ENCODE results near the gene TMCO4. TPM values are rescaled to one million over a fixed set of nuclear protein-coding genes. Genes with fewer than 3 reads are reported as not detected.
A peak's percentile ranks its signal among the peaks of the same experiment; 100 is the strongest.
"Not testable (repeated sequence)": the region's sequence is repeated elsewhere in the genome, so short reads cannot be mapped to it uniquely, and the experiment has no call there.

The TMCO4 gene
- total RNA-seq (10 to 100 TPM; 28.6 to 32.7 TPM), polyA plus RNA-seq (10 to 100 TPM; 14.9 to 16.8 TPM)

GRCh38 chr1:19799230-19800075 lies at the start of gene TMCO4:
TMCO4 (minus strand) TSS chr1:19799916; CDS start chr1:19780758, 19,158 bp downstream.
- peak; percentile 43 to 57 (median 52) for DNase-seq
- intact Hi-C loops (cut with micrococcal nuclease): no loop called here
- peak within 1 kb of the TSS; percentile 48 to 49 for H3K4me3 ChIP-seq (ENCODE audit: low read length in 2 of 2)
- H3K9me3 Mint-ChIP-seq: peaks cover 0 to 2% (median 0%) of the 10 kb centered on the region in 8 donors
- H3K27ac ChIP-seq (ENCODE audit: low read depth, low read length): peak within 1 kb of the TSS; percentile 73
- ChIA-PET CTCF (ENCODE audit: partially characterized antibody) (no interaction called here), POLR2A (ENCODE audit: partially characterized antibody) (interaction anchor here (0.6 to 0.9 kb wide), 2 partner anchors 9 to 83 kb away, joined by 3 read pairs; partner anchors contain the start of gene OTUD3)
- no peaks in the 10 kb centered on the region for H3K27me3 ChIP-seq (ENCODE audit: insufficient read depth, low read length)
- H3K4me1 ChIP-seq (ENCODE audit: insufficient read depth, low read length): peaks cover 28% of the 10 kb centered on the region
- H3K36me3 ChIP-seq (ENCODE audit: insufficient read depth, low read length): no peaks in the 10 kb centered on the region
- peak within 1 kb of the TSS; percentile 91 to 98 (median 95) for H3K4me3 Mint-ChIP-seq
- H3K36me3 Mint-ChIP-seq: peaks cover 9 to 15% of the 10 kb centered on the region in 2 donors
- peak within 1 kb of the TSS; percentile 85 to 99 (median 98) for H3K27ac Mint-ChIP-seq
- no peaks in the 10 kb centered on the region for H3K27me3 Mint-ChIP-seq
- H3K4me1 Mint-ChIP-seq: peaks cover 16 to 44% (median 29%) of the 10 kb centered on the region in 4 donors
- no peaks in the 10 kb centered on the region for H3K9me3 ChIP-seq (ENCODE audit: control insufficient read depth in 1 of 2, low read length in 2 of 2)

DNA sequence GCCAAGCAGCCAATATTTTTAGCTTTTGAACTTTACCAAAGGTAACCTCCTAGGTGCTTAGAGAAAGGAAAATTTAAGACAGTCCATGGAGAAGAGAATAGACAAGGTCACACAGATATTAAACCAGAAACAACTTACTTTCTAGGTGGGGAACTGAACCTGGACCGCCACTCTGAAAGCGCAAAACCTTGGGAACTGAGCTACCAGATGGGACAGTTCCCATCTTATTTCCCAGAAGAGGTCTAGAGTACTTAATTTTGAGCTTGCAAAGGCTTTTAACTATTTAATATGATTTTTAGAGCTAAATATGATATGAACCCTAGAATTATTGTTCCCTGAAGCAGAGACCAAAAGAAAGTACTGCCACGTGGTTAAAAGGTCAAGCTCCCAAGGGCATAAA lies 49.6 kb upstream of the TMCO4 start:
- intact Hi-C loops (cut with micrococcal nuclease); H3K36me3 Mint-ChIP-seq; H3K27ac Mint-ChIP-seq; DNase-seq; H3K4me1 ChIP-seq (ENCODE audit: insufficient read depth, low read length); H3K4me3 ChIP-seq (ENCODE audit: low read length in 2 of 2); H3K4me3 Mint-ChIP-seq; POLR2A ChIA-PET (ENCODE audit: partially characterized antibody); H3K27ac ChIP-seq (ENCODE audit: low read depth, low read length); H3K36me3 ChIP-seq (ENCODE audit: insufficient read depth, low read length); H3K9me3 ChIP-seq (ENCODE audit: control insufficient read depth in 1 of 2, low read length in 2 of 2); H3K9me3 Mint-ChIP-seq; H3K4me1 Mint-ChIP-seq; H3K27me3 ChIP-seq (ENCODE audit: insufficient read depth, low read length): not testable (repeated sequence)
- CTCF ChIA-PET (ENCODE audit: partially characterized antibody): interaction anchor here (1.5 kb wide), 1 partner anchor 88 kb away, joined by 3 read pairs; no protein-coding TSS in a partner anchor
- H3K27me3 Mint-ChIP-seq: peaks cover 8 to 18% of the 10 kb centered on the region in 2 donors

DNA sequence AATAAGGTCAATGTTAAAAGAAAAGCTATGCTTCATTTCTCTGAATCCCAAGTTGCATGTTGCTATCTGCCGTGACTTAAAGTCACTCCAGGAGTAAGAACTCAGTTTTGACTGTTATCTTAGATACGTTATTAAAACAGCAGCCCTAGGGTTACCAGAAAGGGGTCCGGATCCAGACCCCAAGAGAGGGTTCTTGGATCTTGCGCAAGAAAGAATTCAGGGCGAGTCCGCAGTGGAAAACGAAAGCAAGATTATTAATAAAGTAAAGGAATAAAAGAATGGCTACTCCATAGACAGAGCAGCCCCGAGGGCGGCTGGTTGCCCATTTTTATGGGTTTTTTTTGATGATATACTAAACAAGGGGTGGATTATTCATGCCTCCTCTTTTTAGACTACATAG lies 47.6 kb upstream of the TMCO4 start:
- CTCF ChIA-PET (ENCODE audit: partially characterized antibody): interaction anchor here (1.2 kb wide), 1 partner anchor 185 kb away, joined by 4 read pairs; no protein-coding TSS in a partner anchor
- H3K27ac Mint-ChIP-seq: not testable (repeated sequence)

GRCh38 chr1:19846338-19846737 lies 46.6 kb upstream of the TMCO4 start:
- CTCF ChIA-PET (ENCODE audit: partially characterized antibody): no interaction called here
- no peak for DNase-seq
- H3K4me3 ChIP-seq (ENCODE audit: low read length in 2 of 2): no peak overlapping the region
- Mint-ChIP-seq H3K27me3 (peaks cover 8 to 15% of the 10 kb centered on the region in 2 donors), H3K4me3 (no peak overlapping the region), H3K27ac (no peak overlapping the region), H3K36me3 (no peaks in the 10 kb centered on the region), H3K9me3 (no peaks in the 10 kb centered on the region), H3K4me1 (no peaks in the 10 kb centered on the region)
- no peaks in the 10 kb centered on the region for H3K36me3 ChIP-seq (ENCODE audit: insufficient read depth, low read length)
- intact Hi-C loops (cut with micrococcal nuclease): no loop called here
- no peak overlapping the region for H3K27ac ChIP-seq (ENCODE audit: low read depth, low read length)
- H3K9me3 ChIP-seq (ENCODE audit: control insufficient read depth in 1 of 2, low read length in 2 of 2): no peaks in the 10 kb centered on the region
- no peaks in the 10 kb centered on the region for H3K27me3 ChIP-seq (ENCODE audit: insufficient read depth, low read length)
- H3K4me1 ChIP-seq (ENCODE audit: insufficient read depth, low read length): no peaks in the 10 kb centered on the region
- POLR2A ChIA-PET (ENCODE audit: partially characterized antibody): no interaction called here

More for the DNA sequence above, 47.6 kb upstream of the TMCO4 start:
- DNase-seq; H3K4me1 ChIP-seq (ENCODE audit: insufficient read depth, low read length); H3K27me3 ChIP-seq (ENCODE audit: insufficient read depth, low read length); H3K4me3 Mint-ChIP-seq; intact Hi-C loops (cut with micrococcal nuclease); H3K9me3 ChIP-seq (ENCODE audit: control insufficient read depth in 1 of 2, low read length in 2 of 2); POLR2A ChIA-PET (ENCODE audit: partially characterized antibody); H3K36me3 ChIP-seq (ENCODE audit: insufficient read depth, low read length); H3K36me3 Mint-ChIP-seq; H3K27ac ChIP-seq (ENCODE audit: low read depth, low read length); H3K4me1 Mint-ChIP-seq; H3K9me3 Mint-ChIP-seq; H3K4me3 ChIP-seq (ENCODE audit: low read length in 2 of 2): not testable (repeated sequence)
- H3K27me3 Mint-ChIP-seq: peaks cover 8 to 15% of the 10 kb centered on the region in 2 donors

GRCh38 chr1:19845555-19845954 lies 45.8 kb upstream of the TMCO4 start:
- H3K27ac ChIP-seq (ENCODE audit: low read depth, low read length): no peak overlapping the region
- no peaks in the 10 kb centered on the region for H3K36me3 Mint-ChIP-seq
- peaks cover 7 to 14% of the 10 kb centered on the region in 2 donors for H3K27me3 Mint-ChIP-seq
- no peak overlapping the region for H3K4me3 Mint-ChIP-seq
- H3K27me3 ChIP-seq (ENCODE audit: insufficient read depth, low read length): no peaks in the 10 kb centered on the region
- H3K4me3 ChIP-seq (ENCODE audit: low read length in 2 of 2): no peak overlapping the region
- H3K9me3 Mint-ChIP-seq: no peaks in the 10 kb centered on the region
- no peak for DNase-seq
- no peaks in the 10 kb centered on the region for H3K4me1 ChIP-seq (ENCODE audit: insufficient read depth, low read length)
- H3K36me3 ChIP-seq (ENCODE audit: insufficient read depth, low read length): no peaks in the 10 kb centered on the region
- H3K27ac Mint-ChIP-seq: no peak overlapping the region
- no peaks in the 10 kb centered on the region for H3K9me3 ChIP-seq (ENCODE audit: control insufficient read depth in 1 of 2, low read length in 2 of 2)
- CTCF ChIA-PET (ENCODE audit: partially characterized antibody): no interaction called here
- no peaks in the 10 kb centered on the region for H3K4me1 Mint-ChIP-seq
- intact Hi-C loops (cut with micrococcal nuclease): no loop called here
- POLR2A ChIA-PET (ENCODE audit: partially characterized antibody): no interaction called here

DNA sequence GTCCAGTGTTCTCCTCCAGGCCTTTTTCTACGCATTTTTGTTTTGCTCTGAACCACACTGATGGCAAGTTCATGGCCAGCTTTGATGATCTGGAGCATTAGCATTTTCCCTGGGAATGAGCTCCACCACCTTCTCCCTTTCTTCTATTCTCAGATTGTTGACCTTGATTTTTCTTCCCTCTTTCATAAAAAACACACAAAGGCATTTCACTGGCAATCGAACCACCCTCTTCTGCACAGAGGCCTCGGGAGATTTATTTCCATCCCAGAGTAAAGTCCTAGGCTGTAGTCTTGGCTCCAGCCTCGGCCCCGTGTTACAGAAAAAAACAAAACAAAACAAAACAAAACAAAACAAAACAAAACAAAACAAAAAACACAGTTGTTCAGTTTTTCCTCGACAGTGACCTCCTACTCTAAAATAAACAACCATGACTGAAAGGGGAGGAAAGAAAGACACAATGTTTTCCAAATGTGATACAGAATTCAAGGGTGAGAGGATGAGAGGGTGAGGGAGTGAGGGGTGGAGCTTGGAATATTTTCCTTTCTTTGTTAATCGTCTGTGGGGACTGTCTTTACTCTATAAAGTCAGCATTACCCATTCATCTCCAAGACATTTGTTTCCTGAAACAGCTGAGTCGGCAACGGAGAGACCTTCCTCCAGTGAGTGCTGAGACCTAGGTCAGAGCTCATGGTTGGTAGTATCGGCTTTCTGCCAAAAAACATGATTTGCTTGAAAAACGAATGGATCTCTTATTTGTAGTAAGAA lies 45.2 kb upstream of the TMCO4 start:
- H3K9me3 Mint-ChIP-seq: no peaks in the 10 kb centered on the region
- no peaks in the 10 kb centered on the region for H3K9me3 ChIP-seq (ENCODE audit: control insufficient read depth in 1 of 2, low read length in 2 of 2)
- H3K27me3 ChIP-seq (ENCODE audit: insufficient read depth, low read length): no peaks in the 10 kb centered on the region
- no peaks in the 10 kb centered on the region for H3K36me3 ChIP-seq (ENCODE audit: insufficient read depth, low read length)
- no peak overlapping the region for H3K4me3 ChIP-seq (ENCODE audit: low read length in 2 of 2)
- H3K4me1 Mint-ChIP-seq: no peaks in the 10 kb centered on the region
- peaks cover 7 to 15% of the 10 kb centered on the region in 2 donors for H3K27me3 Mint-ChIP-seq
- no peaks in the 10 kb centered on the region for H3K36me3 Mint-ChIP-seq
- no peaks in the 10 kb centered on the region for H3K4me1 ChIP-seq (ENCODE audit: insufficient read depth, low read length)
- ChIA-PET POLR2A (ENCODE audit: partially characterized antibody) (no interaction called here), CTCF (ENCODE audit: partially characterized antibody) (no interaction called here)
- no peak overlapping the region for H3K4me3 Mint-ChIP-seq
- intact Hi-C loops (cut with micrococcal nuclease): no loop called here
- DNase-seq: no peak
- no peak overlapping the region for H3K27ac ChIP-seq (ENCODE audit: low read depth, low read length)
- H3K27ac Mint-ChIP-seq: no peak overlapping the region

- intact Hi-C loops (cut with micrococcal nuclease): no loop called here
- peaks cover 15 to 19% of the 10 kb centered on the region in 2 donors for H3K27me3 Mint-ChIP-seq
These were observed 40.5 kb upstream of the TMCO4 start for GRCh38 chr1:19840228-19840627.

More at GRCh38 chr1:19840228-19840627, 40.5 kb upstream of the TMCO4 start:
- H3K36me3 ChIP-seq (ENCODE audit: insufficient read depth, low read length): no peaks in the 10 kb centered on the region
- no peaks in the 10 kb centered on the region for H3K4me1 ChIP-seq (ENCODE audit: insufficient read depth, low read length)
- ChIA-PET CTCF (ENCODE audit: partially characterized antibody) (interaction anchor here (1.1 kb wide), 1 partner anchor 79 kb away, joined by 4 read pairs; no protein-coding TSS in a partner anchor), POLR2A (ENCODE audit: partially characterized antibody) (no interaction called here)
- H3K9me3 Mint-ChIP-seq: no peaks in the 10 kb centered on the region
- no peak for DNase-seq
- no peak overlapping the region for H3K27ac Mint-ChIP-seq
- H3K4me3 Mint-ChIP-seq: no peak overlapping the region
- H3K9me3 ChIP-seq (ENCODE audit: control insufficient read depth in 1 of 2, low read length in 2 of 2): no peaks in the 10 kb centered on the region
- H3K4me3 ChIP-seq (ENCODE audit: low read length in 2 of 2): no peak overlapping the region
- peaks cover 0 to 2% (median 0%) of the 10 kb centered on the region in 4 donors for H3K4me1 Mint-ChIP-seq
- no peak overlapping the region for H3K27ac ChIP-seq (ENCODE audit: low read depth, low read length)
- no peaks in the 10 kb centered on the region for H3K27me3 ChIP-seq (ENCODE audit: insufficient read depth, low read length)
- H3K36me3 Mint-ChIP-seq: no peaks in the 10 kb centered on the region
